Calu3 (cell line): ENCODE data around the gene NKX2-1. TPM values are rescaled to one million over a fixed set of nuclear protein-coding genes. Genes with fewer than 3 reads are reported as not detected.

ENCODE experiments used
- BruUV-seq: library from RNA; stranded (reverse); fragments of 400-500 nt; replicated peaks from 2 replicates; lab custom pipeline; 2021; lab: Mats Ljungman, UMichigan
- CTCF ChIA-PET: fragments of 300-600 bp; sonication (Branson Sonifier 250); formaldehyde crosslinking; loops from one replicate; lab custom pipeline; 2022; ENCODE audit warnings: antibody characterized with exemption; lab: Charles Lee
- DNase-seq: peaks from one replicate; pipeline ENCODE4 v3.0.0; 2022
- H3K27ac Mint-ChIP-seq: one replicate; pipeline ENCODE4 v1.8.0; 2022; ENCODE audit warnings: mixed read lengths; ENCODE audit not compliant: unreplicated experiment
- H3K27me3 Mint-ChIP-seq: one replicate; pipeline ENCODE4 v1.8.0; 2022; ENCODE audit warnings: mixed read lengths; ENCODE audit not compliant: unreplicated experiment
- H3K36me3 Mint-ChIP-seq: one replicate; pipeline ENCODE4 v1.8.0; 2022; ENCODE audit warnings: mild to moderate bottlenecking, moderate library complexity, mixed read lengths; ENCODE audit not compliant: insufficient read depth, unreplicated experiment
- H3K4me1 Mint-ChIP-seq: one replicate; pipeline ENCODE4 v1.8.0; 2022; ENCODE audit warnings: mild to moderate bottlenecking, low read depth, mixed read lengths; ENCODE audit not compliant: unreplicated experiment
- H3K4me3 Mint-ChIP-seq: one replicate; pipeline ENCODE4 v1.8.0; 2022; ENCODE audit warnings: mild to moderate bottlenecking, low read depth, moderate library complexity, mixed read lengths; ENCODE audit not compliant: unreplicated experiment
- H3K9me3 Mint-ChIP-seq: one replicate; pipeline ENCODE4 v1.8.0; 2022; ENCODE audit warnings: low read depth, mixed read lengths; ENCODE audit not compliant: unreplicated experiment
- CTCF ChIP-seq: fragments of 200-600 bp; IDR thresholded peaks from one replicate; pipeline ENCODE4 v1.8.0; 2022; ENCODE audit warnings: antibody characterized with exemption; ENCODE audit not compliant: unreplicated experiment
- intact Hi-C: fragments of 100-400 bp; cut with micrococcal nuclease; formaldehyde crosslinking; loops from one replicate; pipeline ENCODE4 v1.10.0; 2022; ENCODE audit not compliant: unreplicated experiment
- total RNA-seq: library from RNA; stranded (reverse); gene quantifications from 2 replicates; pipeline ENCODE4 v1.2.3, GENCODE V29; 2022

Gene NKX2-1
- total RNA-seq, 1 experiment from 2014 or later, result not detected

- CTCF ChIA-PET, result interaction anchor here (0.6 to 0.9 kb wide), 2 partner anchors 127 to 447 kb away, joined by 3 to 4 read pairs; no protein-coding TSS in a partner anchor
- H3K27me3 Mint-ChIP-seq, result peaks cover 70% of the 10 kb centered on the region
These were observed 3.3 kb downstream of the NKX2-1 start for GRCh38 chr14:36516719-36517241.

DNA sequence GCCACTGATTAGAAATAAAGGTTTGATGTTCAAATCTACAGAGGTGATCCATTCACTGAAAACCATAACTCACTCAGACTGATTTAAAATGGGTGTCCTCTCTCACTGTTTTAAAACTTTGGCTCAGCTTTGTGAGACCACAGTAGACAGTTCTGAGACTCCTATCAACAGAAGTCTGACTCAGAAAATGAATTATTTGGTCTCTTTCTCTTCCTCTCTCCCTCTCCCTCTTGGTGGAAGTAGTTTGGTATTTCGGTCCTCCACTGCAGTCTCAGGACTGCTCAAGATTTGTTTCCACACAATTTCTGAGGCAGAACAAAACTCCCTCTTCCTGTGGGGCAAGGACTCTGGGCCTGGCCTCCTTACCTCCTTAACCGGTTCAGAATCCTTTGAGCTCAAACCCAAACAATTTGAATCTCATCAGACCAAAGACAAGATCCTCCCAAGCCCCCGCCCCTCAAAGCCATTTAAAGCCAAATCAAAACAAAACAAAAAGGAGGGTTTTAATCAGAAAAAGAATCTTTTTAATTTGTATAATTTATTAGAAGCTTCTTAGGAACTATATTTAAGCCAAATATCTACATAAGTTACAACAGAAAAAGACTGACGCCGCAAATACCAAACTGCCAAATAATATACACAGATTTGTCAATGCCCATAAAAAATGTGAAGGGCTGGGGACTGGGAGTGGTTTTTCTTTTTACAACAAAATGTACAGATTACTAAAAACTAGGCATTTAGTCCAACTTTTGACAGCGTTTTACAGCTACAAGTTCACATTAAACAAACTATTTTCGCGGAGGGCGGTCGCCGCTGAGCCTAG, 3.9 kb downstream of the NKX2-1 start:
- Mint-ChIP-seq H3K4me3 (no peak overlapping the region), H3K36me3 (peaks cover 15% of the 10 kb centered on the region), H3K27ac (no peak overlapping the region), H3K27me3 (peaks cover 76% of the 10 kb centered on the region), H3K9me3 (no peaks in the 10 kb centered on the region), H3K4me1 (no peaks in the 10 kb centered on the region)
- CTCF ChIA-PET, result interaction anchor here (0.6 to 0.9 kb wide), 2 partner anchors 128 to 446 kb away, joined by 3 to 4 read pairs; no protein-coding TSS in a partner anchor
- no peak for DNase-seq
- intact Hi-C loops, result loop anchor here (10.0 kb wide), 1 partner anchor 101 kb away; no protein-coding TSS in a partner anchor
- no TSS peak for BruUV-seq
- no peak for TF ChIP-seq CTCF

More at GRCh38 chr14:36516719-36517241, 3.3 kb downstream of the NKX2-1 start:
- H3K27ac Mint-ChIP-seq, result no peak overlapping the region
- H3K36me3 Mint-ChIP-seq, result peaks cover 15% of the 10 kb centered on the region
- H3K9me3 Mint-ChIP-seq, result no peaks in the 10 kb centered on the region
- H3K4me3 Mint-ChIP-seq, result no peak overlapping the region
- no TSS peak for BruUV-seq
- H3K4me1 Mint-ChIP-seq, result no peaks in the 10 kb centered on the region
- DNase-seq, result no peak
- no peak for TF ChIP-seq CTCF
- intact Hi-C loops, result loop anchor here (10.0 kb wide), 1 partner anchor 102 kb away; no protein-coding TSS in a partner anchor

- no peak for DNase-seq
- no peak overlapping the region for H3K27ac Mint-ChIP-seq
- CTCF ChIA-PET, result no interaction called here
These were observed 4.9 kb downstream of the NKX2-1 start for GRCh38 chr14:36515105-36515593.

More at GRCh38 chr14:36515105-36515593, 4.9 kb downstream of the NKX2-1 start:
- no TSS peak for BruUV-seq
- intact Hi-C loops, result loop anchor here (10.0 kb wide), 1 partner anchor 100 kb away; no protein-coding TSS in a partner anchor
- H3K36me3 Mint-ChIP-seq, result peaks cover 14% of the 10 kb centered on the region
- H3K27me3 Mint-ChIP-seq, result peaks cover 86% of the 10 kb centered on the region
- TF ChIP-seq CTCF, result no peak
- H3K9me3 Mint-ChIP-seq, result no peaks in the 10 kb centered on the region
- no peak overlapping the region for H3K4me3 Mint-ChIP-seq
- no peaks in the 10 kb centered on the region for H3K4me1 Mint-ChIP-seq
